GM15510 (cell line): ENCODE results near the gene KRT81.

Source experiments
- POLR2A ChIP-seq: IDR thresholded peaks from 3 replicates; pipeline ENCODE4 v1.6.1; 2011; ENCODE audit warnings: borderline replicate concordance; ENCODE audit not compliant: insufficient read length; ENCODE audit errors: extremely low read depth

KRT81 gene

DNA sequence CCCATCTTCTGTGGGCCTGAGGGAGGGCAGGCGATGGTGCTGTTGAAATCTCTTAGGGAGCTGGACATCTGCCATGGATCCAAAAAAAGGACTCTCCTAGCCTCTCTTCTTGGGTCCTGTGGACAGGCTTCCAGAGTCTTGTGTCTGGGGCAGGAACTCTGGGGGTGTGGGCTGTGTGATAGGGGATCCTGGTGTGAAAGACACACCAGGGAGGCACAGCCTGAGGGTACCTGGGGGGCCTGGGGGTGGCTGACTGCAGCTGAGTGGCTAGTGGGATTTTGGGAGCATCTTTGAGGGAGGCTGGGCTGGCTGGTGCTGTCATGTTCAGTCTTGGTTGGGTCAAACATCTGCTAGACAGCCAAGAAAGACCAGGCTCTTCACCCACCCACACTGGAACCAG is 31.7 kb upstream of the KRT81 start:
- TF ChIP-seq POLR2A, result no peak

DNA sequence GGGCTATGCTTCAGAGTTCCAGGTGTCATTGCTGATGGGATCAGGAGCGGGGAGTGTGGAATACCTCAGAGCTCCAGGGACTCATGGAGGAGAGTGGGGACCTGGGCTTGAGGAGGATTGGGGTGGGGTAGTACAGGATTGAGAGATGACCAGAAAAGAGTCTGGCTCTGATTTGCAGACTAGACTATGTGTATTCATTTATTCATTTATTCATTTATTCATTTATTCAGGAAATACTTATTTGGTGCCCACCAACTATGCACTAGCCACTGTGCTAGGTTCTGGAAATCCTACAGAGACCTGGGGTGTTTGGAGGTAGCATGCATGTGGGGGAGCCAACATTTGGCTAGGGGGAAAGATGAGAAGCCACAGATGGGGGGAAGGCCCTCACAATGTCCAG is 30.7 kb upstream of the KRT81 start:
- TF ChIP-seq POLR2A, result no peak

DNA sequence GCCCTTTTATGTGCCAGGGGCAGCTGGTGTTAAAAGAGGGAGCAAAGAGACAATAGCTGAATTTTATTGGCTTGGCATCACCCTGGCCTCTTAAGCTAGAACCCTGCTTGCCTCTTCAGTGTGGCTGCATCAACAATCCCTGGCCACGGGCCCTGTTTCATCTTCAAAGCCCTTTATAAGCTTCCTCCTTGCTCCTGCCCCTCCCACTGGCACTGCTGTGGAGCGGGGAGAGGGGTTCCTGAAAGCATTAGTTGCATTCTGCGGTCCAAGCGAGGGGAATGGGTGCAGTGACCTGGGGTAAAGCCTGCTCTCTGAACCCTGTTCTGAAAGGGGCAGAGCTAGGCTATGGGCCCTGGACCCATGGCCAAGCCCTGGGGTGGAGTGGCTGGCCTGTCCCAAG is 30.1 kb upstream of the KRT81 start:
- no peak for TF ChIP-seq POLR2A

DNA sequence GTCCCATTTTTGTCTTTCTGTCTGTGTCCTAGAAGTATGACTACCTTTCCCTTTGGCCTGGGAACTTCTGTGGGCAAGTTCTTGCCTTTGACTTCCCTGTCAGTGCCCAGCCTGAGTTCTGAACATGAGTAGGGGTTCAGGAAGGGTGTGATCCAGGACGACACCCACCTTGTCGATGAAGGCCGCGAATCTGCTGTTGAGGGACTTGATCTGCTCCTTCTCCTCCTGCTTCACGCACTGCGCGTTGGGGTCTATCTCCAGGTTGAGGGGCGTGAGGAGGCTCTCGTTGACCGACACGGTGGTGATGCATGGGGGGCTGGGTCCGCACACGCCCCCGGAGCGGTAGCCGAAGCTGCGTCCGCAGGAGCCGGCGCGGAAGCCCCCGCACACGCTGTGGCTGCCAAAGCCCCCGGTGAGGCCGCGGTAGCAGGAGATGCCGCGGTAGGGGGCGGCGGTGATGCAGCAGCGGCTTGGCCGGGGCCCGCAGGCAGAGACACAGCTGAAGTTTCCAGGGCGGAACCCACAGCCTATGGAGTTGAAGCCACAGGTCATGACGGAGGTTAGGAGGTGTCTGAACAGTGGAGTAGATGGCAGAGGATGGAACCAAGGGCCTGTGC is 29.6 kb upstream of the KRT81 start, which contains the start of gene KRT83:
Gene KRT83 (minus strand): TSS at position 615 of the 617 bp plus-strand sequence. CDS start 63 bp downstream, at position 552.
- no peak for TF ChIP-seq POLR2A

DNA sequence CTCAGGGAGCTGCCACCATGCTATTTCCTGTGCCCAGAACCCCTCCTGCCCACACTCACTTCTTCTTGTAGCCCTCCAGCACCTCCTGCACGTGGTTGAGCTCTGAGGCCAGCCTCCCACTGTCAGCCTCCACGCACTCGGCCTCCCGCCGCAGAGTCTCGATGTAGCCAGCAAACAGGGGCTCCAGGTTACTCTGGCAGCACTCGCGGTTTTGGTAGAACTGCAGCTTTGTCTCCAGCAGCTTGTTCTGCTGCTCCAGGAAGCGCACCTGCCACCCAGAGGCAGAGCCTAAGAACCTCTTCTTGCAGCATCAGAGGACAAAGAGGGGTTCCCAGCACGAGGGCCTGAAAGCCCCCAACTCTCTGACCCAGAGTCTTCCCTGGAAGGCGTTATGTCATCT is 27.8 kb upstream of the KRT81 start:
- no peak for TF ChIP-seq POLR2A

DNA sequence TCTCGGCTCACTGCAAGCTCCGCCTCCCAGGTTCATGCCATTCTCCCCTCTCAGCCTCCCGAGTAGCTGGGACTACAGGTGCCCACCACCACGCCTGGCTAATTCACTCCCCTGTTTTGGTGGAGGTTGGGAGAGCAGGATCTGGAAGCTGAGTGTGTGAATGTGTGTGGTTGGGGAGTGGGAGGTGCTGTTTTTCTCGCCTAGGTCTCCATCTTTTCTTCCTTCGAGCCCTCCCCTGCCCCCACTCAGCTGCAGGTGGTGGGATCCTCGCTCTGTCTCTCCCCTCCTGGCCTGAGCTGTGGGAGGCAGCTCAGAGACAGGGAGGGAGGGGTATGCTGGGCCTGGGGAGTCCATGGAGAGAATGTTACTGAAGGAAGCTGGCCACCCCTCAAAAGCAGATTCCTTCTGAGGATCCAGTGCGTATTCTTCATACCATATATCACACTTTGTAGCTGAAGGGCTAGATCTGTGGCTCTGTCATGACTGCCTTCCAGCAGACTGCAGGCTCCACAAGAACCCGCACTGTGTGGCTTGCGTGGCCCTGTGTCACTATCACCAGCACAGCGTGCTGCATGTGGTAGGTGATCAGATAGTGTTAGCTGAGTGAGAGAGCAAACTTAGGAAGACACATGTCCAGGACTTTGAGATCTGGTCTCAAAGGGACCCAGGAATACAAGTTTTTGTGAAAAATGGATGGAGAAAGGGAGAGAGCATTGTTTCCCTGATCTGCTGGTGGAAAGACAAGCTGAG is 27.1 kb upstream of the KRT81 start:
- TF ChIP-seq POLR2A, result no peak

DNA sequence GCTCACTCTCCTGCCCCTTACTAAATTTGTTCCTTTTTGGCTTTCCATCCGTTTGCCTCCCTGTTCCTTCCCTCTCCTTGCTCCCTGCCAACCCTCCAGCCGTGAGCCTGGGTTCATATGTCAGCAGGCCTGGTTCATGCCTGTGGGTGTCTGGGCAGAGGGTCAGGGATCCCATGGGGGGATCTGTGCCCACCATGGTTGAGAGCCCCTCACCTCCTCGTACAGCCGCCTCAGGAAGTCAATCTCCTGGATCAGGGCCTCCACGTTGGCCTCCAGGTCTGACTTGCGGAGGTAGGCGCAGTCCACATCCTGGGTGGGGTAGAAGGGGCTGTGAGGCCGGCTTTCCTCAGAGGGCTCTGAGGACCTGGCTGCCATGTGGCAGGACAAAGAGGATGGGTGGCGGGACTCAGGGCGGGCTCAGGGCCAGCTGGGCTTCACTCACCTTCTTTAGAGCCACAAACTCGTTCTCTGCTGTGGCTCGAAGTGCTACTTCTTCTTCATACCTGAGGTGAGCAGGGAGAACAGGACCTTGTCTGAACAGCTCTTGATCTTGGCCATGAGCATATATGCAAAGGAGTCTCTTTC is 26.2 kb upstream of the KRT81 start:
- TF ChIP-seq POLR2A, result no peak

DNA sequence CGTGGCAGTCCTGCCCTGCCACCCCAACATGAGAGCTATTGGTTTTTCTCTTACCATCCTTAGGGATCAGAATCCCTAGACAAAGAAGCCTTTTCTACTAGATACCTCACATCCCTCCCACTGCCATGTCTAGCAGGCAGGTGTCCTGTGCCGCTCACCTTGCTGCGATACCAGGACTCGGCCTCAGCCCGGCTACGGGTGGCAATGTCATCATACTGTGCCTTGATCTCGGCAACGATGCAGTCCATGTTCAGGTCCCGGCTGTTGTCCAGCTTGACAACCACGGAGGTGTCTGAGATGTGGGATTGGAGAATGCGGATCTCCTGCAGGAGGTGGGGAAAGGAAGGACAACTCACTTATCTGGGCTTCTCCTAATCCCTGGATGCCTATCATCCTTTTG is 25.4 kb upstream of the KRT81 start:
- no peak for TF ChIP-seq POLR2A

DNA sequence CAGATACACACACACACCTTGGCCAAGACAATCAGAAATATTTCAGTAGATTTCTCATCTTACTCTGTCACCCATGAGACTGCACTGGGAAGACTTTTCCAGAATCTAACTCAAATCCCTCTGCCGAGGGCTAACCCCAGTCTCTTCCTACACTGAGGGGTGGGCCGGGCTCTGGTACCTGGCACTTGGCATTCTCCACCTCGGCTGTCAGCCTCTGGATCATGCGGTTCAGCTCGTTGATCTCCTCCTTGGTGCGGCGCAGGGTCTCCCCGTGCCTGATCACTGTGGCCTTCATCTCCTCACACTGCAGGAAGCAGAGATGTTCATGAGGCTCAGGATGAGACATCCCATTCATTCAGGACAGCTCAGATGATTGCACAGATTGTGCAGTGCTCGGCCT is 25.0 kb upstream of the KRT81 start:
- no peak for TF ChIP-seq POLR2A

DNA sequence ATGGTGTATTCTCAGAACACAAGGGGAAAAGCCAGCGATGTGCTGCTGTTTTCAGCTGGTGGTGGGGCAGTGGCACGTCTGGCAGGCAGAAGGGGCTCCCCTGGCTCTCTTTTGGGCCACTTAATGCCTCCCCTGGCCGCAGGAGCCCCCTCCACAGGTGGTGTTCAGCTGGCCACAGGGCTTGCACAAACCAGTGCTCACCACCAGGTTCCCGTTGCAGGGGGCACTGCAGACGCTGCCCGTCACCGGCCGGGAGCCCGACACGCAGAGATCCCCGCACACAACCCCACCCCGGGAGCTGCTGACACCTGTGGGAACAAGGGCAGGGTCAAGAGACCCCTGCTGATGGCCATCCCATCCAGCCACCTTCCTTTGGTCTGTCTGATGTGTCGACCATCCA is 23.2 kb upstream of the KRT81 start:
- TF ChIP-seq POLR2A, result no peak

DNA sequence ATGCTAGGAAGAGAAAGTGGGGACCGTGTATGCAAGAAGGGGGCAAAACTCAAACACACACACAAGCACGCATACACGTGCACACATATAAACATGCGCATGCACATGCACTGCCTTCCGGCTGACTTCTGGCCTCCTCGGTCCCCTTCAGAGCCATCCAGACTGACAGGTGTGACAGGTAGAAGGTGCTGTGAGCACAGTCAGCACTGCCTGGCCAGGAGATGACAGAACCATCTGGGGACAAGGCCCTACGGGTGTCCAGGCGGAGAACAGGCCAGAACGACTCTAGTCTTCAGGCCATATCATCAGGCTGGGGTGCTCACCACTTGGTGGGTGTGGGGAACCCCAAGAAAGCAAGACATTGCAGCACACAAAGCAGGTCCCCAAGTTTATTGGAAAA is 22.6 kb upstream of the KRT81 start:
- no peak for TF ChIP-seq POLR2A

DNA sequence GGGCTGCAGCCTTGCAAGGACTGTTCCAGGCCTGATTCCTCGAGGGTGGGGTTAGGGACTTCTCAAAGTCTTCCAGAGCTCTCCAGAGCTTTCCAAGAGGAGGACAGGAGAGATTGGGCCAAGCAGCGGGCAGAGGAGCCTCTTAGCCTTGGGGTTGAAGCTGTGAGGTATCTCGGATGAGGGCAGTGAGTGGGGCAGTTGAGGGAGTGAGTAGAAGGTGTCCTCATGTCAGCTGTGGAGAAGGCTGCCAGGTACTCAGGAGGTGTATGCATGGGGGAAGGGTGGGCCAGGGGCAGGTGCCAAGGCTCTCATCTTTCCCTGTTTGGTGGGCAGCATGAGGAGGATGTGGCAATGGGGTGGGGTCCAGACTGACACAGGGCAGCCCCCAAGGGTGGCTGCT is 22.1 kb upstream of the KRT81 start:
- TF ChIP-seq POLR2A, result no peak

DNA sequence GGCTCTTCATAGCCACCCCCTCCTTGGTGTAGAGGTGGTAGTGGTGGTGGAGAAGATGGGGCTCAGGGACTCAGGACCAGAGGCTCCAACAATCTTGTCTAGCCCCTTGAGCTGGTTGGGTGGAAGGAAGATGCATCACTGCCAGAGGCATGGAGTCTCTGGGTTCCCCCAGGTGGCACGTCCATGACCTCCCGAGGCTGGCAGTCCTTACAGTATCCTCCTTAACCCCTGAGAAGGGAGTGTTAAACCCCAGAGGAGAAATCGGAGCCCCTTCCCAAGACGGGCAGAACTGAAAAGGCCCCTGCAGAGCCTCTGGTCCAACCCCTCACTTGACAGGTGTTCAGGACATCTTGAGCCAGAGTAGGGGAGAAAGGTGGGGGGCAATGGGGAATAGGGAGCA is 20.8 kb upstream of the KRT81 start:
- no peak for TF ChIP-seq POLR2A

DNA sequence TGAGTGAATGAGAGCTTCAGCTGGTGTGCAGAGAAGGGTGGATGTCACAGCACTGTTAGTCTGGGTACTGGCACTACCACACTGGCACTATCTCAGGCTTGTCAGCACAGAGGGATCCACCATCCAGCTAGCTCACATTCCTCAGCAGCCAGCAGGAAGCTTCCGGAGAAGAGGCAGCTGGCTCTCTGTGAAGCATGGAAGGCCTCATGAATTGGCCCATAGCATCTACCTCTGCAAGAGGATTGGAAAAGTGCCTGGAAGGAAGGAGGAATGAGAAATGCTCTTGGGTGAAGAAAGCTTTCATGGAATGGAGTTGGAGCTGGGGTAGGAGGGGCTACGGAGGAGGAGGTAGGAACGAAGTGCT is 19.9 kb upstream of the KRT81 start:
- no peak for TF ChIP-seq POLR2A

DNA sequence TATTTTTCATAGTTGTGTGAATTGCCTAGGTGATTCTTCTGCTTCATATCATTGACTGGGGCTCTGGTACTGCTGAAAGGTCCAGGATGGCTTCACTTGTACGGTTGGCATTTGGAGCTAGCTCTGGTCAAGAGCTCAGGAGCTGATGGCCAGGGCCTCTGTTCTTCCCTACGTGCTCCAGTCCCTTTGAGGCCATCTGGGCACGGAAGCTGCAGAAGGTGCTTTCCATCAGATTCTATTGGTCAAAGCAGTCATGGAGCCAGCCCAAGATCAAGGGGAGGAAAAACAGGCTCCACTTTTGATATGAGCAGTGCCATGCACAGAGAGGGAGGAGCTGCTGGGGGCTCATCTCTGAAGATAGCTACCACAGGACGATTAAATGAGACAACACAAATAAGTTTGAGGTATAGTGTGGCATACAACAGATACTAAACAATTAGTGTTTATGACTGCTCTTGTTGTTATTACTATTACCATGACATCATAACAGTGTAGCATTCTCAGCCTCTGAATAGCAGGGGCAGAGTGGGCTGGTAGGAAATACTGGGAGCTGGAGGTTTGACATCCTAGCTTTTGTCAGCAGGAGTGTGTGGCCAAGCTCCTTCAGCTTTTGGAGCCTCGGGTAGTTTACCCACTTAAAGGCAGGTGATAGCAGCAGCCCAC is 19.4 kb upstream of the KRT81 start:
- TF ChIP-seq POLR2A, result no peak

DNA sequence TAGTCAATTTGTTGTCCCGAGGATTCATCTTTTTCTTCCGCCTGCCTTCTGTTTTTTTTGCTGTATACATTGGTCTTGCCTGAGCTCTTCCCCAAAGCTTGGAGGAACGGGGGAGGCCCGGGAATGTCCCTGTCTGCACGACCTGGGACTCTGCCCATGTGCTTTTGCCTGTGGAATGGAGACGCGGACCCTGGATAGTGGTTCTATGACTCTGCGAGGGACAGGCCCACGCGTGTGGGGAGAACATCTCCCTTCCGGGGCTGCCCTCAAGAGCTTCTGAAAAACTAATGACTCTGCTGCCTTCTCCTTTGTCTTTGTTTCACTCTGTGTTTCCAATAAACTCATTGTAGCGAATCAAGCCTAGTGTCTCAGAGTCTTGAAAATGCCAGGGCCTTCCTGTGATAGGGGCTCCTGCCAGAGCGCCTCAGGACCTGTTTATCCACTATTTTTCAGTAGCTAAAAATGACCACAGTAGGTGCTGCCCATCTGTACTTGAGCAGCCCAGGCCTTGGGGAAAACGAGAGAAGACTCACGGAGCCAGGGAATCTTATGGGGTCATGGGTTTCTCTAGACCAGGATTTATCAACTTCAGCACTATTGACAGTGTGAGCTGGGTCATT is 17.6 kb upstream of the KRT81 start:
- TF ChIP-seq POLR2A, result no peak
